NK-92 treated with Interleukin-12 subunit alpha and Interleukin-12 subunit beta, amount 100 ng/mL, for 24 hours (cell line): Measurements from ENCODE around the gene LILRB3.
"Not testable (repeated sequence)": the region's sequence is repeated elsewhere in the genome, so short reads cannot be mapped to it uniquely, and the experiment has no call there.

Source experiments
- DNase-seq: peaks from one replicate; lab custom pipeline; 2025; lab: John Stamatoyannopoulos, UW

Gene LILRB3

GRCh38 chr19:54189735-54190502 lies 32.9 kb downstream of the LILRB3 start:
- DNase-seq, result peak; percentile 100

- DNase-seq, result peak; percentile 84
These were observed 33.6 kb downstream of the LILRB3 start, which contains the start of gene MBOAT7 for GRCh38 chr19:54189145-54189734. Gene MBOAT7 (minus strand): TSS chr19:54189580. CDS start chr19:54188508, 1,072 bp downstream.

GRCh38 chr19:54188215-54188871 lies 34.5 kb downstream of the LILRB3 start:
- no peak for DNase-seq

GRCh38 chr19:54186934-54187381 lies 35.8 kb downstream of the LILRB3 start:
- no peak for DNase-seq

GRCh38 chr19:54186351-54186750 lies 36.5 kb downstream of the LILRB3 start:
- DNase-seq, result no peak

GRCh38 chr19:54183431-54183830 lies 39.4 kb downstream of the LILRB3 start:
- DNase-seq, result no peak

GRCh38 chr19:54181894-54182293 lies 40.9 kb downstream of the LILRB3 start:
- not testable (repeated sequence) for DNase-seq

- DNase-seq, result no peak
These were observed 42.1 kb downstream of the LILRB3 start for GRCh38 chr19:54180691-54181091.

GRCh38 chr19:54179921-54180461 lies 42.8 kb downstream of the LILRB3 start:
- DNase-seq, result no peak

GRCh38 chr19:54179262-54179852 lies 43.5 kb downstream of the LILRB3 start:
- DNase-seq, result no peak

- DNase-seq, result no peak
These were observed 44.1 kb downstream of the LILRB3 start for GRCh38 chr19:54178581-54179261.

- no peak for DNase-seq
These were observed 48.6 kb downstream of the LILRB3 start for GRCh38 chr19:54173951-54174834.

GRCh38 chr19:54173359-54173699 lies 49.5 kb downstream of the LILRB3 start:
- DNase-seq, result no peak

- no peak for DNase-seq
These were observed 50.1 kb downstream of the LILRB3 start, which contains the start of gene TMC4 for GRCh38 chr19:54172471-54173358. Gene TMC4 (minus strand): TSS chr19:54173160. CDS start chr19:54173117, 43 bp downstream.

- DNase-seq, result not testable (repeated sequence)
These were observed 50.9 kb downstream of the LILRB3 start for GRCh38 chr19:54171736-54172431.

GRCh38 chr19:54169149-54169740 lies 53.6 kb downstream of the LILRB3 start:
- no peak for DNase-seq

GRCh38 chr19:54168174-54168917 lies 54.5 kb downstream of the LILRB3 start:
- DNase-seq, result peak; percentile 69
